Measurements from ENCODE around the gene FMN2. TPM values are rescaled to one million over a fixed set of nuclear protein-coding genes. Genes with fewer than 3 reads are reported as not detected.

Gene FMN2
- total RNA-seq, 1 donor from 2014 or later, result not detected

DNA sequence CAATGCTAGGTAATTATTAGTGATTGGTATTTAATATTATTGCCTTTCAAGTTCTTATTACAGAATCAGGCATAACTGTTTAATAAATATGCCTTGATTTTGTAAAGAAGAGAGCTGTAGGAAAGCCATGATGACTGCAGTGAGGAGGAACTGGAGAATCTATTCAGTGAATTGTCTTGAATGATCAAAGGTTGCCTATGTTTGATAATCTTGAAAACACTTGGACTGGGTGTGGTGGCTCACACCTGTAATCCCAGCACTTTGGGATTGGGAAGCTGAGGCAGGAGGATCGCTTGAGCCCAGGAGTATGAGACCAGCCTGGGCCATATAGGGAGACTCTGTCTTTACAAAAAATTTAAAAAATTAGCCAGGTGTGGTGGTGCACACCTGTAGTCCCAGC, 42.4 kb downstream of the FMN2 start:
- Mint-ChIP-seq H3K9me3 (no peaks in the 10 kb centered on the region), H3K27ac (no peak overlapping the region), H3K4me1 (no peaks in the 10 kb centered on the region), H3K4me3 (no peak overlapping the region), H3K27me3 (no peaks in the 10 kb centered on the region), H3K36me3 (ENCODE audit: low read depth) (no peaks in the 10 kb centered on the region)
- ATAC-seq (ENCODE audit: low read depth), result no peak
- no peak for TF ChIP-seq CTCF (IDR thresholded peaks at IDR 0.05)
- intact Hi-C loops (cut with micrococcal nuclease), result no loop called here
- ChIA-PET POLR2A (no interaction called here), CTCF (no interaction called here)
- DNase-seq, result no peak

GRCh38 chr1:240134596-240134995, 42.9 kb downstream of the FMN2 start:
- Mint-ChIP-seq H3K4me1 (no peaks in the 10 kb centered on the region), H3K27ac (no peak overlapping the region), H3K27me3 (no peaks in the 10 kb centered on the region), H3K4me3 (no peak overlapping the region), H3K36me3 (ENCODE audit: low read depth) (no peaks in the 10 kb centered on the region), H3K9me3 (no peaks in the 10 kb centered on the region)
- no peak for TF ChIP-seq CTCF (IDR thresholded peaks at IDR 0.05)
- POLR2A ChIA-PET, result no interaction called here
- CTCF ChIA-PET, result no interaction called here
- intact Hi-C loops (cut with micrococcal nuclease), result no loop called here
- DNase-seq, result no peak
- no peak for ATAC-seq (ENCODE audit: low read depth)

- Mint-ChIP-seq H3K9me3 (no peaks in the 10 kb centered on the region), H3K4me1 (no peaks in the 10 kb centered on the region), H3K36me3 (ENCODE audit: low read depth) (no peaks in the 10 kb centered on the region), H3K27ac (no peak overlapping the region), H3K4me3 (no peak overlapping the region), H3K27me3 (no peaks in the 10 kb centered on the region)
- intact Hi-C loops (cut with micrococcal nuclease), result no loop called here
- no peak for ATAC-seq (ENCODE audit: low read depth)
- ChIA-PET CTCF (interaction anchor here (0.9 kb wide), 1 partner anchor 14 kb away, joined by 3 read pairs; no protein-coding TSS in a partner anchor), POLR2A (no interaction called here)
- DNase-seq, result no peak
- TF ChIP-seq CTCF (IDR thresholded peaks at IDR 0.05), result no peak
Observed at GRCh38 chr1:240136402-240136801, 44.7 kb downstream of the FMN2 start.

- DNase-seq, result no peak
- Mint-ChIP-seq H3K27ac (no peak overlapping the region), H3K27me3 (no peaks in the 10 kb centered on the region), H3K4me3 (no peak overlapping the region), H3K4me1 (no peaks in the 10 kb centered on the region), H3K9me3 (no peaks in the 10 kb centered on the region), H3K36me3 (ENCODE audit: low read depth) (no peaks in the 10 kb centered on the region)
- ChIA-PET CTCF (no interaction called here), POLR2A (no interaction called here)
- intact Hi-C loops (cut with micrococcal nuclease), result no loop called here
- no peak for TF ChIP-seq CTCF (IDR thresholded peaks at IDR 0.05)
- no peak for ATAC-seq (ENCODE audit: low read depth)
Observed at GRCh38 chr1:240138867-240139266, 47.2 kb downstream of the FMN2 start.

- CTCF ChIA-PET, result no interaction called here
Observed at GRCh38 chr1:240139511-240139910, 47.8 kb downstream of the FMN2 start.

More at GRCh38 chr1:240139511-240139910, 47.8 kb downstream of the FMN2 start:
- intact Hi-C loops (cut with micrococcal nuclease), result no loop called here
- POLR2A ChIA-PET, result no interaction called here
- H3K9me3 Mint-ChIP-seq, result no peaks in the 10 kb centered on the region
- H3K36me3 Mint-ChIP-seq (ENCODE audit: low read depth), result no peaks in the 10 kb centered on the region
- no peak for DNase-seq
- no peak for ATAC-seq (ENCODE audit: low read depth)
- TF ChIP-seq CTCF (IDR thresholded peaks at IDR 0.05), result no peak
- H3K4me3 Mint-ChIP-seq, result no peak overlapping the region
- H3K27ac Mint-ChIP-seq, result no peak overlapping the region
- no peaks in the 10 kb centered on the region for H3K4me1 Mint-ChIP-seq
- H3K27me3 Mint-ChIP-seq, result no peaks in the 10 kb centered on the region
